AG09309 (cell line): ENCODE results near the gene TVP23A.

Source experiments
- DNase-seq: peaks from one replicate; pipeline ENCODE4 v3.0.0-alpha.2; 2010; ENCODE audit warnings: low read depth
- H3K4me3 ChIP-seq: 2 replicates; pipeline ENCODE4 v1.5.1; 2011; ENCODE audit warnings: mild to moderate bottlenecking, low read depth, low read length, moderate library complexity; ENCODE audit not compliant: control insufficient read depth
- TF ChIP-seq, protein P1 (sequence below): IDR thresholded peaks from 2 replicates; pipeline ENCODE4 v1.5.1; 2011; ENCODE audit warnings: mild to moderate bottlenecking, low read depth, low read length, inconsistent platforms; ENCODE audit not compliant: insufficient read depth, control insufficient read depth; ENCODE audit errors: missing control alignments

Gene TVP23A

DNA sequence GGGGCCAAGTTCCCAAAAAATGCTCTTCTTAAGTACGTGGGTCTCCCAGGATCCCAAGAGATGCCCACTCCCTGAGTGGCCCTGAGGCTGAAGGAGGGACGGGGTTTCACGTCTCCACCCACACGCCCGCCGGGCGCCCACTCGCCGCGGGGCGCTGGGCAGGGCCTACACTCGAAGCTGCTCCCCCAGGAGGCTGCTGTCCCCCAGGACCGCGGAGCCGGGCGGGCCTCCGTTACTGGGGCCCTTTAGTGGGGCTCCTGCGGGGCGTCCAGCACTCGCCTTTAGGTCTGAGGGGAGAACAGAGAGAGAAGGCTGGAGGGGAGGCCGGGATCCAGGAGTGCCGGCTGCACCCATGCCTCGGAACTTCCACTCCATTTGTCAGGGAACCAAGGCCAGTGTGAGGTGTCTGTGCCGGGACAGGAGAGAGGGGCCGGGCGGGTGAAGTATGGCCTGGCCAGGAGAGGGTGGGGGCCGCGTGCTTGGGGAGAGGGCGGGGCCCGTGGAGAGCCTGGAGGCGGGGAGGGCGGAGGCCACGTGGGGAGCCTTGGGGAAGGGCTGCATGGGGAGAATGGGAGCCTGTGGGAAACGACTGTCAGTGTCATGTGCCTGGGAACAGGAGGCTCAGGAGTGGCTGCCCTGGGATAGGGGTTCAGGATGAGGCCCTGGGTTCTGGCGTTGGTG is 56.1 kb downstream of the TVP23A start:
- no peak for DNase-seq
- TF ChIP-seq, protein P1, sequence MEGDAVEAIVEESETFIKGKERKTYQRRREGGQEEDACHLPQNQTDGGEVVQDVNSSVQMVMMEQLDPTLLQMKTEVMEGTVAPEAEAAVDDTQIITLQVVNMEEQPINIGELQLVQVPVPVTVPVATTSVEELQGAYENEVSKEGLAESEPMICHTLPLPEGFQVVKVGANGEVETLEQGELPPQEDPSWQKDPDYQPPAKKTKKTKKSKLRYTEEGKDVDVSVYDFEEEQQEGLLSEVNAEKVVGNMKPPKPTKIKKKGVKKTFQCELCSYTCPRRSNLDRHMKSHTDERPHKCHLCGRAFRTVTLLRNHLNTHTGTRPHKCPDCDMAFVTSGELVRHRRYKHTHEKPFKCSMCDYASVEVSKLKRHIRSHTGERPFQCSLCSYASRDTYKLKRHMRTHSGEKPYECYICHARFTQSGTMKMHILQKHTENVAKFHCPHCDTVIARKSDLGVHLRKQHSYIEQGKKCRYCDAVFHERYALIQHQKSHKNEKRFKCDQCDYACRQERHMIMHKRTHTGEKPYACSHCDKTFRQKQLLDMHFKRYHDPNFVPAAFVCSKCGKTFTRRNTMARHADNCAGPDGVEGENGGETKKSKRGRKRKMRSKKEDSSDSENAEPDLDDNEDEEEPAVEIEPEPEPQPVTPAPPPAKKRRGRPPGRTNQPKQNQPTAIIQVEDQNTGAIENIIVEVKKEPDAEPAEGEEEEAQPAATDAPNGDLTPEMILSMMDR: no peak
- H3K4me3 ChIP-seq: no peak overlapping the region

DNA sequence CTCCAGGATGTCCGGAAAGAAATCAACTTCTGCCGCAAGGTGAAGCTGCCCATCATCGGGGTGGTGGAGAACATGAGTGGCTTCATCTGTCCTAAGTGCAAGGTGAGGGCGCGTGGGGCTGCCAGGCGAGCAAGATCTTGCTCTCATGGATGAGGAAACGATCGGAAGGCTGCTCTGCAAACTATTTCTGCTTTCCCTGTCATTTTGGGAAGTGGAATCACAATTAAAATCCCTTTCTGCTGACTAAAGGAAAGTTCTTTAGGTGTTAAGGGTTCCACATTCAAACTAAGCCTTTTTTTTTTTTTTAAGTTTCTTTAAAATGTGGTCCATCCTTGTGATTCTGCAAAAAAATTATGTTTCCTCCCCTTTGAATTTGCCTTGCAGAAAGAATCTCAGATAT is 57.2 kb downstream of the TVP23A start:
- H3K4me3 ChIP-seq: no peak overlapping the region
- no peak for DNase-seq
- TF ChIP-seq, protein P1: no peak

DNA sequence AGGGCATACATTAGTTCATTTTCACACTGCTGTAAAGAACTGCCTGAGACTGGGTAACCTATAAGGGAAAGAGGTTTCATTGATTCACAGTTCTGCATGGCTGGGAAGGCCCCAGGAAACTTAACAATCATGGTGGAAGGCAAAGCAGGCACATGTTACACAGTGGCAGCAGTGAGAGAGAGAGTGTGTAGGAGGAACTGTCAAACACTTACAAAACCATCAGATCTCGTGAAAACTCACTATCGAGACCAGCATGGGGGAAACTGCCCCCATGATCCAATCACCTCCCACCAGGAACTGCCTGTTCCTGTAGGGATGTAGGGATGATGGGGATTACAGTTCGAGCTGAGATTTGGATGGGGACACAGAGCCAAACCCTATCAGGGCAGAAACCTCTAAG is 57.7 kb downstream of the TVP23A start:
- TF ChIP-seq, protein P1: no peak
- H3K4me3 ChIP-seq: no peak overlapping the region

DNA sequence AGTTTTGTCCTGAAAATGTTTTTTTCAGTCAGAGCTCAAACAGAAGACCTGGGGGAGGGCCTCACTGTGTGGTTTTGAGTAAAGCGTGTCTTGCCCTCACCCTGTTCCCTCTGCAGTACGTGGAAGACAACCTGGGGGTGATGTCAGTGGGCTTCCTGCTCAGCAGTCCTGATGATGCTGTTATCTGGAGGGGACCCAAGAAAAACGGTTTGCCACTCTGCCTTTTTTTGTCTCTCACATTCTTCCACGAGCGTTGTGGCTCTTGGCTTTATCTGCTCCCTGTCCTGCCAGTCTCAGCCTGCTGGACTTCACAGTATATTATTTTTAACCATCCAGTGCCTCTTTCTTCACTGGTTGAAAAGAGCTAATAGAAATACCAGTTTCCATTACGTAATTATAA is 62.0 kb downstream of the TVP23A start:
- H3K4me3 ChIP-seq: no peak overlapping the region
- DNase-seq: no peak
- TF ChIP-seq, protein P1: no peak

More for the DNA sequence above, 57.7 kb downstream of the TVP23A start:
- no peak for DNase-seq

DNA sequence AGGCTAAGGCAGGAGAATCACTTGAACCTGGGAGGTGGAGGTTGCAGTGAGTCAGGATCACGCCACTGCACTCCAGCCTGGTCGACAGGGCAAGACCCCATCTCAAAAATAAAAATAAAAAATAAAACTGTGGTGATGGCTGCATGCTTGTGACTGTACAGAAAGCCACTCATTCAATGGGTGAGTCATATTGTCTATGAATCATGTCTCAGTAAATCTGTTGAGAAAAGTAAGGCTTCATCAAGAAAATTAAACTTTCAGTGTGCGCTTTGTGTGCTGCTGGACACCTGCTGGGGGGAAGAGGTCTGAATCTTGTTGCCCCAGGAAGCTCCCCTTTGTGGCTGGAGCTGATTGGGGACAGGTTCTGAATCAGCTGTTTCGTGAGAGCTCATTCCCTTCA is 63.7 kb downstream of the TVP23A start:
- DNase-seq: no peak

DNA sequence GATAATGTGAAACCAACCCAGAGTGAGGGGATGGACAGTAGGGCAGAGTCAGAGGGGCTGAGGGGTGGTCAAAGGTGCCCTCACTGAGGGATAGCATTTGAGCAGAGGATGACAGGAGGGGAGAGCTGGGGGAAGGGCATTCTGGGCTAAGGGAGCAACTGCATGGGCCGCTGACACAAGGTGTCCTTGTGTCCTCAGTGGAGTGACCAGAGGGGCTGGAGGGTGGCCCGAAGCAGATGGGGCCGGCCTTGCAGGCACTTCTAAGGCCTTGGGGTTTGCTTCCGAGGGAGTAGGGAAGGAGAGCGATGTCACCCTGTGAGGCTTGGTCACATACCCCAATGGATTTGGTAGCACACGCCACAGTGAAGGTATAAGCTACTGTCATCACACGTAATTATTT is 64.9 kb downstream of the TVP23A start:
- no peak overlapping the region for H3K4me3 ChIP-seq
- TF ChIP-seq, protein P1: no peak
- no peak for DNase-seq

More for the DNA sequence above, 63.7 kb downstream of the TVP23A start:
- TF ChIP-seq, protein P1: no peak
- no peak overlapping the region for H3K4me3 ChIP-seq
